Body of pancreas (tissue), 4 donors: ENCODE results near the gene BCAS4. TPM values are rescaled to one million over a fixed set of nuclear protein-coding genes. Genes with fewer than 3 reads are reported as not detected.

Experiments
- ATAC-seq: fragments of 150-250 bp; one replicate; pipeline ENCODE4 v1.9.1; 2016
- DNase-seq, 4 donors: peaks; one replicate each; pipeline ENCODE4 v3.0.0-alpha.2; 2019
- H3K27ac ChIP-seq, 4 donors: fragments of 200-600 bp; sonication (generic); 1 replicate in 3 of 4; 2 replicates in 1 of 4; pipeline versions ENCODE4 v1.5.1 to v1.6.1; 2016 to 2019; ENCODE audit warnings: mild to moderate bottlenecking in 1 of 4, mixed read lengths in 1 of 4, moderate library complexity in 1 of 4
- H3K27me3 ChIP-seq, 2 donors: fragments of 200-600 bp; sonication (generic); one replicate each; pipeline ENCODE4 v1.6.0; 2016; ENCODE audit warnings: mild to moderate bottlenecking in 1 of 2
- H3K36me3 ChIP-seq, 2 donors: fragments of 200-600 bp; sonication (generic); replicated peaks in 1 of 2; 2 replicates each; pipeline ENCODE4 v1.5.1; 2016; ENCODE audit warnings: low read depth in 2 of 2; ENCODE audit not compliant: insufficient read depth in 1 of 2
- H3K4me1 ChIP-seq: fragments of 200-600 bp; sonication (generic); one replicate; pipeline ENCODE4 v1.6.0; 2016
- H3K4me3 ChIP-seq, 2 donors: fragments of 200-600 bp; sonication (generic); 1 replicate in 1 of 2; 2 replicates in 1 of 2; pipeline ENCODE4 v1.5.1; 2016 to 2019
- H3K9me3 ChIP-seq, 3 donors: fragments of 200-600 bp; sonication (generic); 1 replicate in 2 of 3; 2 replicates in 1 of 3; pipeline ENCODE4 v1.5.1; 2016
- POLR2A ChIP-seq, 3 donors: fragments of 450-650 bp; IDR thresholded peaks; one replicate each; pipeline ENCODE4 v1.6.1; 2016; ENCODE audit warnings: antibody characterized with exemption in 3 of 3, mild to moderate bottlenecking in 2 of 3
- WGBS, 2 donors: methylation state at CpG; one replicate each; pipeline ENCODE4 v1.1.5; 2017; 5-methylcytosine and 5-hydroxymethylcytosine counted together
- intact Hi-C: fragments of 100-400 bp; cut with DNase I; formaldehyde crosslinking; loops from one replicate; pipeline ENCODE4 v1.15.1; 2023
- total RNA-seq, 2 donors: library from RNA; depleted of rRNA; stranded (reverse); fragments of >200 nt; gene quantifications; one replicate each; pipeline ENCODE4 v1.1.0, GENCODE V29; 2016
- TF ChIP-seq, protein P1 (sequence below), 7 experiments: fragments of 450-650 bp in 4 of 7; fragments of 200-600 bp in 3 of 7; sonication (generic) in 3 of 7; IDR thresholded peaks; one replicate each; pipeline ENCODE4 v1.5.1; 2016 to 2019; ENCODE audit warnings: antibody characterized with exemption in 7 of 7

Gene BCAS4
- total RNA-seq, 2 donors from 2014 or later = under 0.01 to 2.3 TPM

DNA sequence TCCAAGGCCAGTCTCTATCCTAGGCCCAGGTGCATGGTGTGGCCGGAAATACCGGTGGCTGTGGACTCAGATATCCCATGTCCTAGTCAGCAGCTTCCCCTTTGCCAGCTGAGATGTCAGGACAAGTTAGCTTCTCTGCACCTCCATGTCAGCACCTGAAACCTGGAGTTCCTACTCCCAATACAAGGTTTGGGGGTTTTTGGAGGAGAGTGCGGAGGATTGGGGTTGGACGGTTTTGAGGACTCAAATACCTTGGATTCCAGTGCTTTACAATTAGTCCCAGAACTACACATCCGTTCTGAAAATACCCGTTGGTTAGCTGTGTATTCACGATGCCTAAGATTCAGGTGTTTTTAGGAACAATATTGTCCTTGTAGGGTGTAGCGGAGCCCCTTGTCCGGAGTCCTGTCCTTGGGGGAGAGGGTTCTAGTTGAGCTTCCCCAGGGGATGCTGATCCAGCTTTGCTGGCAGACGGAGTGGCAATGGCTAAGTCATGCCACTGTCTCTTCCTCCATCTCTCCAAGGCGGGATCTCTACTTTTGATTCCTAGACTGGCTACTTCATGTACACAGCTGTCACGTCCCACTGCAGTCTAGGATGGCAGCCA, 91.4 kb downstream of the BCAS4 start:
- TF ChIP-seq POLR2A (IDR thresholded peaks at IDR 0.05) = no peak
- TF ChIP-seq, protein P1, sequence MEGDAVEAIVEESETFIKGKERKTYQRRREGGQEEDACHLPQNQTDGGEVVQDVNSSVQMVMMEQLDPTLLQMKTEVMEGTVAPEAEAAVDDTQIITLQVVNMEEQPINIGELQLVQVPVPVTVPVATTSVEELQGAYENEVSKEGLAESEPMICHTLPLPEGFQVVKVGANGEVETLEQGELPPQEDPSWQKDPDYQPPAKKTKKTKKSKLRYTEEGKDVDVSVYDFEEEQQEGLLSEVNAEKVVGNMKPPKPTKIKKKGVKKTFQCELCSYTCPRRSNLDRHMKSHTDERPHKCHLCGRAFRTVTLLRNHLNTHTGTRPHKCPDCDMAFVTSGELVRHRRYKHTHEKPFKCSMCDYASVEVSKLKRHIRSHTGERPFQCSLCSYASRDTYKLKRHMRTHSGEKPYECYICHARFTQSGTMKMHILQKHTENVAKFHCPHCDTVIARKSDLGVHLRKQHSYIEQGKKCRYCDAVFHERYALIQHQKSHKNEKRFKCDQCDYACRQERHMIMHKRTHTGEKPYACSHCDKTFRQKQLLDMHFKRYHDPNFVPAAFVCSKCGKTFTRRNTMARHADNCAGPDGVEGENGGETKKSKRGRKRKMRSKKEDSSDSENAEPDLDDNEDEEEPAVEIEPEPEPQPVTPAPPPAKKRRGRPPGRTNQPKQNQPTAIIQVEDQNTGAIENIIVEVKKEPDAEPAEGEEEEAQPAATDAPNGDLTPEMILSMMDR (IDR thresholded peaks at IDR 0.05) = no peak
- Histone ChIP-seq H3K27ac (no peak overlapping the region), H3K9me3 (no peaks in the 10 kb centered on the region), H3K4me1 (no peaks in the 10 kb centered on the region), H3K36me3 (peaks cover 0 to 4% of the 10 kb centered on the region in 2 donors), H3K27me3 (no peaks in the 10 kb centered on the region), H3K4me3 (no peak overlapping the region)
- intact Hi-C loops = no loop called here
- ATAC-seq (no peak), DNase-seq (no peak)
- 87 to 93% methylated on average over 12 of the region's 12 CpGs for WGBS, 2 donors

DNA sequence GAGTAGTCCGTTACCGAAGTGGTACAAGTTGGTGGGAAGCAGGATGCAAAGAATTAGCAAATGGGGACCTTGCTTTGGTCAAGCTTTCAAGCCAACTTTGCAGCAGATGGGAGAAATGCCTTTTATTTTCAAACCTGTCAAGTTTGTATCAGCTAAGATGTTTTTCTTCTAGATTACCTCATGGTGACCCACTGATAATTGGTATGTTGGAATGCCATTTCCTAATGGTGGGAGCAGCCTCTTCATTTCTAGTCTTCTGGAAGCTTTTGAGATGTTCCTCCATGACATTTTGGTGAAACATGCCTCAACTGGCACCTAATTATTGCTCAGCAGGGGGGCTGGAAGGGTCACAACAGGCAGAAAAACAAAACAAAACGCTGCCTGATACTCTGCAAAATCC, 92.7 kb downstream of the BCAS4 start:
- TF ChIP-seq, protein P1 (IDR thresholded peaks at IDR 0.05) = no peak
- TF ChIP-seq POLR2A (IDR thresholded peaks at IDR 0.05) = no peak
- WGBS, 2 donors = 93 to 100% methylated on average over 3 of the region's 3 CpGs
- H3K27ac ChIP-seq = no peak overlapping the region
- no peak for DNase-seq
- no peak for ATAC-seq
- H3K9me3 ChIP-seq = no peaks in the 10 kb centered on the region
- H3K36me3 ChIP-seq = peaks cover 0 to 6% of the 10 kb centered on the region in 2 donors
- H3K27me3 ChIP-seq = no peaks in the 10 kb centered on the region
- H3K4me3 ChIP-seq = no peak overlapping the region
- H3K4me1 ChIP-seq = no peaks in the 10 kb centered on the region
- intact Hi-C loops = no loop called here

DNA sequence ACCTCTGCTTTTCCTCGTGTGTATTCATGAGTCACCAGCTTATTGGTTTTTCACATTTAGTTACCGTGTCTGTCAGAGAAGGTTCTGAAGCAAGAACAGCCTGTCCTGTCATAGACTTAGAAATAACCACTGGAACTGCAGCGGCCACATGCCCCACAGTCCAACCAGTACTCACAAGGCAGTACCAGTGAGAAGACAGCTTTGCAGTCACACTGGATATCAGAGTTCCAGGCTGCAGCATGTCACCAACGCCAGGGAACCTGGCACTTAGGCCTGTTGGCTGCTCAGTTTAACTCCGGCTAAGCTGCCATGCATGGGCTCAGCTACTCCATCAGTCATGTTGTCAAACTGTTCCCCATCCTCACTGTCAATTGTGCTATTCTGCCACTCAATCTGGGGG, 96.3 kb downstream of the BCAS4 start:
- Histone ChIP-seq H3K27ac (no peak overlapping the region), H3K9me3 (no peaks in the 10 kb centered on the region), H3K36me3 (peaks cover 0 to 15% of the 10 kb centered on the region in 2 donors), H3K4me3 (no peak overlapping the region), H3K27me3 (no peaks in the 10 kb centered on the region), H3K4me1 (peaks cover 9% of the 10 kb centered on the region)
- intact Hi-C loops = no loop called here
- ATAC-seq (no peak), DNase-seq (no peak)
- no peak for TF ChIP-seq POLR2A (IDR thresholded peaks at IDR 0.05)
- TF ChIP-seq, protein P1 (IDR thresholded peaks at IDR 0.05) = no peak
- WGBS, 2 donors = 72 to 76% methylated on average over 4 to 5 of the region's 5 CpGs

DNA sequence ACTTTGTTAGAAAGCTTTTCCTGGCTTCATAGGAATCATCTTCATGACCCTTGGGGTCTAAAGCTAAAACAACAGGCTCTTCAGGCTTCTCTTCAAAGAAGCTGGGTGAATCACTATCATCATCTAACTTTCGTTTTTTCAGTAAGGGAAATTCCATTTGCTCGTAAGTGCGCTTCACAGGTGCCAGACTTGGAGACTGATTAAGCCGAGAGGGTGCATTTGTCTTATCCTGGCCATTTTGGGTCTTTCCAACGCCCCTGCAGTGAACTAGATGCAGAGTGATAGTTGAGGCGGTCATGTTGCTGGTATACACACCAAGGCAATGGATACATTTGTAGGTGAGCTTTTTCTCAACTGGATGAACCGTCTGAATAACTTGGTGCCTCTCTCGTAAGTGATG, 97.5 kb downstream of the BCAS4 start:
- Histone ChIP-seq H3K9me3 (no peaks in the 10 kb centered on the region), H3K36me3 (peaks cover 0 to 15% of the 10 kb centered on the region in 2 donors), H3K27me3 (no peaks in the 10 kb centered on the region), H3K27ac (no peak overlapping the region), H3K4me1 (peaks cover 9% of the 10 kb centered on the region), H3K4me3 (no peak overlapping the region)
- DNase-seq (no peak), ATAC-seq (no peak)
- WGBS, 2 donors = 89 to 90% methylated on average over 8 of the region's 8 CpGs
- no peak for TF ChIP-seq POLR2A (IDR thresholded peaks at IDR 0.05)
- TF ChIP-seq, protein P1 (IDR thresholded peaks at IDR 0.05) = no peak
- intact Hi-C loops = no loop called here

DNA sequence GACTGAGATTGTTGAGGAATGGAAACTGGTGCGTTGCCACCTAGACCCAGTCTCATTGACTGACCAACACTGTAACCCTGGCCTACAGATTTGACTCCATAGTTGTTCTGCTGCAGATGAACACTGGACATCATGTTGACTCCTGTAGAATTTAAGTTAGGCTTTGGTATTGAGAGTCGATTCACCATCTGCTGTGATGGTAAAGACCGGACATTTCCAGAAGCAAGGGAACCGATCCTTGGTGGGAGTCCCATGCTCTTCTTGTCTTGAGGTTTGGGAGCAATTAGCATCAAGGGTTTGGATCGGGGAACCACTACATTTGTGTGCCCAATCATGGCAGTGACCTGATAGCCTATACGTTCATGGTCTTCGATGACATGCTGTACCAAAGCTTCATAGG, 98.8 kb downstream of the BCAS4 start:
- H3K36me3 ChIP-seq = peaks cover 0 to 13% of the 10 kb centered on the region in 2 donors
- ATAC-seq (no peak), DNase-seq (no peak)
- H3K4me3 ChIP-seq = no peak overlapping the region
- TF ChIP-seq, protein P1 (IDR thresholded peaks at IDR 0.05) = no peak
- H3K27ac ChIP-seq = no peak overlapping the region
- WGBS, 2 donors = 95 to 100% methylated on average over 3 to 7 of the region's 7 CpGs
- intact Hi-C loops = no loop called here
- no peaks in the 10 kb centered on the region for H3K27me3 ChIP-seq
- no peaks in the 10 kb centered on the region for H3K9me3 ChIP-seq
- H3K4me1 ChIP-seq = peaks cover 9% of the 10 kb centered on the region
